ENCODE data around the gene FBXL13.
"Not testable (repeated sequence)": the region's sequence is repeated elsewhere in the genome, so short reads cannot be mapped to it uniquely, and the experiment has no call there.

Gene FBXL13

DNA sequence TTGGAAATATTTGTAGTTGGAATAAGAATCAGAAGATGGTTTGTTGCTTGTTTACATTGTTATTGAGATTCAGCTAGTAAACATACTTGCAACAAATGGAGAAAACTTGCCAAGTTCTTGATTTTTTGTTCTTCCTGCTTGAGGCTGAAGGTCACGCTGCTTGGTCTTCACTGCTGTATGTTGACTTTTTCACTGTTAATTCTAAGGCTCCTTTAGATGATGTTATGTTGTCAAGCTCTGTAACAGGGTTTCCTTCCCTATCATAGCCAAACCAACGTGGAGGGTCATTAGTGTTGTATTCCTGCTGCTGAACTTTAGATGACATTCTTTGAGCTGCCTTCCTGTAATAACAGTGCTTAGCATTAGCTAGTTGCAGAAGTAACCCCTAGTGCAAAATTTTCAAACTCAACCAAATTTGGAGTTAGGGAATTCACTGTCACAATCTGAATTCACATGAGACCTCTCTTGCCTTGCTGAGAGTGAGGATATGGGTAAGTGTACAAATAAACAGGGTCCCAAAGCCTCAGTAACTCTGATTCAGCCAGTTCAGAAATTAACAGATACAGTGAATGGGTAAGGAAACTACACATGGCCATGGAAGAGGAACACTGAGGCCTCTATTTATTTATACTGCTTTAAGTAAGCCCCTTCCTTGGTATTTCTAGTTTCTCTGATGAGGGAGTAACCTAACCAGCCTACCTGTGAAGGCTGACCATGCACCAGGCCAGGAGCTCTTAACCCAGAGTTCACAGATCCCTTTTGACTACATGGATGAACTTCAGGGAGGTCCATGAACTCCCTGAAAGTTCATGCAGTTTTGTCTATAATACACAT lies 261.2 kb downstream of the FBXL13 start:
- Histone ChIP-seq H3K4me3 (ENCODE audit: low read depth in 1 of 2, low read length in 1 of 2) (no peak overlapping the region), H3K9me3 (no peaks in the 10 kb centered on the region), H3K27me3 (no peaks in the 10 kb centered on the region), H3K4me1 (ENCODE audit: control insufficient read depth in 1 of 2, insufficient read depth in 1 of 2, low read depth in 1 of 2, low read length in 1 of 2) (peaks cover 0 to 4% of the 10 kb centered on the region in 2 experiments), H3K27ac (no peak overlapping the region), H3K36me3 (peaks cover 11% of the 10 kb centered on the region)
- TF ChIP-seq CTCF (IDR thresholded peaks at IDR 0.05): no peak

GRCh38 chr7:102811942-102812678 lies 262.5 kb downstream of the FBXL13 start:
- H3K36me3 ChIP-seq: peaks cover 11% of the 10 kb centered on the region
- H3K9me3 ChIP-seq: no peaks in the 10 kb centered on the region
- no peak overlapping the region for H3K27ac ChIP-seq
- no peak overlapping the region for H3K4me3 ChIP-seq (ENCODE audit: low read depth in 1 of 2, low read length in 1 of 2)
- H3K4me1 ChIP-seq (ENCODE audit: control insufficient read depth in 1 of 2, insufficient read depth in 1 of 2, low read depth in 1 of 2, low read length in 1 of 2): peaks cover 0 to 4% of the 10 kb centered on the region in 2 experiments
- H3K27me3 ChIP-seq: no peaks in the 10 kb centered on the region
- no peak for TF ChIP-seq CTCF (IDR thresholded peaks at IDR 0.05)

DNA sequence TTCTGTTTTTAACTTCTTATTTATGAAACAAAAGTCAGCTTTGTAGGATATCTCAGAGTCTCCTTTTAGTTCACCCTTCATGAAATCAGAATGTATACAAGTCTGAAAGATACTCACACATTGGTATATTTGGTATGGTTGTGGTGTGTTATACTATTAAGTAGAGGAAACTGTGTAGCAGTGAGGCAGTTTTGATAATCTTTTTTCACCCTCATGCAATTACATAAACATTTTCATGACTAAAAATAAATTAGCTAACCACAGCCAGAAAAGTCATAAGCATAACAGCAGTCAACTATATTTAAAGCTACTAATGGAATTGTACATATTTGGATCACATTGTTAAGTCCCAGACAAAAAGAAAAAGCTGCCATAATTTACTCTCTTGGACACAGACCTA lies 263.7 kb downstream of the FBXL13 start:
- H3K9me3 ChIP-seq: no peaks in the 10 kb centered on the region
- no peak overlapping the region for H3K4me3 ChIP-seq (ENCODE audit: low read depth in 1 of 2, low read length in 1 of 2)

GRCh38 chr7:102806613-102807012 lies 268.0 kb downstream of the FBXL13 start:
- Histone ChIP-seq H3K27me3 (no peaks in the 10 kb centered on the region), H3K4me3 (ENCODE audit: low read depth in 1 of 2, low read length in 1 of 2) (no peak overlapping the region), H3K4me1 (ENCODE audit: control insufficient read depth in 1 of 2, insufficient read depth in 1 of 2, low read depth in 1 of 2, low read length in 1 of 2) (no peaks in the 10 kb centered on the region), H3K27ac (no peak overlapping the region), H3K9me3 (no peaks in the 10 kb centered on the region), H3K36me3 (peaks cover 11% of the 10 kb centered on the region)
- no peak for TF ChIP-seq CTCF (IDR thresholded peaks at IDR 0.05)

More for the DNA sequence above, 263.7 kb downstream of the FBXL13 start:
- no peak overlapping the region for H3K27ac ChIP-seq
- H3K27me3 ChIP-seq: no peaks in the 10 kb centered on the region
- no peak for TF ChIP-seq CTCF (IDR thresholded peaks at IDR 0.05)
- H3K36me3 ChIP-seq: peaks cover 11% of the 10 kb centered on the region
- H3K4me1 ChIP-seq (ENCODE audit: control insufficient read depth in 1 of 2, insufficient read depth in 1 of 2, low read depth in 1 of 2, low read length in 1 of 2): peaks cover 0 to 4% of the 10 kb centered on the region in 2 experiments

GRCh38 chr7:102795987-102796595 lies 278.5 kb downstream of the FBXL13 start:
- H3K27me3 ChIP-seq; H3K9me3 ChIP-seq; H3K4me3 ChIP-seq (ENCODE audit: low read depth in 1 of 2, low read length in 1 of 2); H3K36me3 ChIP-seq; H3K4me1 ChIP-seq (ENCODE audit: control insufficient read depth in 1 of 2, insufficient read depth in 1 of 2, low read depth in 1 of 2, low read length in 1 of 2); H3K27ac ChIP-seq: not testable (repeated sequence)

- H3K27ac ChIP-seq, H3K27me3 ChIP-seq: not testable (repeated sequence)
These were observed 280.0 kb downstream of the FBXL13 start for GRCh38 chr7:102794567-102794966.

GRCh38 chr7:102791831-102792230 lies 282.8 kb downstream of the FBXL13 start:
- H3K4me3 ChIP-seq (ENCODE audit: low read depth in 1 of 2, low read length in 1 of 2); H3K4me1 ChIP-seq (ENCODE audit: control insufficient read depth in 1 of 2, insufficient read depth in 1 of 2, low read depth in 1 of 2, low read length in 1 of 2); H3K27me3 ChIP-seq; H3K36me3 ChIP-seq; H3K9me3 ChIP-seq; H3K27ac ChIP-seq: not testable (repeated sequence)

More at GRCh38 chr7:102794567-102794966, 280.0 kb downstream of the FBXL13 start:
- not testable (repeated sequence) for H3K36me3 ChIP-seq; H3K4me1 ChIP-seq (ENCODE audit: control insufficient read depth in 1 of 2, insufficient read depth in 1 of 2, low read depth in 1 of 2, low read length in 1 of 2); H3K4me3 ChIP-seq (ENCODE audit: low read depth in 1 of 2, low read length in 1 of 2); H3K9me3 ChIP-seq

DNA sequence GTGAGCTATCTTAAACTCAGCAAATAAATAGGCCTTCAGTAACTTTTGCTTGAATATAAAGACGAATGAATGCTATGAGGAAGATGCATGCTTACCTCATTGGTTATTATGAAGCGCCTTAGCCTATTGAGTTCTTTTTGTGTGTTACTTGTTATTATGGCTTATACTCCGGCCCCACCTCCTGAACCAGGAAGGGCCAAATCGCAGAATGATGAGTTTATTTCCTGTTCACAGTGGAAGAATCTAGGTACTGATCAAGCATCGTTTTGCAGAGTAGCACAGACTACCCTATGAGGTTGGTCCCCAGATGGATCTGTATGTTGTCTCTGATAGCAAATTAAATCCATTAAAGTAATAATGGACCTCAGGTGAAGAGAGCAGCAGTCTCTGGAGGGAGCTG lies 283.2 kb downstream of the FBXL13 start:
- H3K4me3 ChIP-seq (ENCODE audit: low read depth in 1 of 2, low read length in 1 of 2); H3K27ac ChIP-seq; H3K4me1 ChIP-seq (ENCODE audit: control insufficient read depth in 1 of 2, insufficient read depth in 1 of 2, low read depth in 1 of 2, low read length in 1 of 2); H3K27me3 ChIP-seq; H3K36me3 ChIP-seq; H3K9me3 ChIP-seq: not testable (repeated sequence)

DNA sequence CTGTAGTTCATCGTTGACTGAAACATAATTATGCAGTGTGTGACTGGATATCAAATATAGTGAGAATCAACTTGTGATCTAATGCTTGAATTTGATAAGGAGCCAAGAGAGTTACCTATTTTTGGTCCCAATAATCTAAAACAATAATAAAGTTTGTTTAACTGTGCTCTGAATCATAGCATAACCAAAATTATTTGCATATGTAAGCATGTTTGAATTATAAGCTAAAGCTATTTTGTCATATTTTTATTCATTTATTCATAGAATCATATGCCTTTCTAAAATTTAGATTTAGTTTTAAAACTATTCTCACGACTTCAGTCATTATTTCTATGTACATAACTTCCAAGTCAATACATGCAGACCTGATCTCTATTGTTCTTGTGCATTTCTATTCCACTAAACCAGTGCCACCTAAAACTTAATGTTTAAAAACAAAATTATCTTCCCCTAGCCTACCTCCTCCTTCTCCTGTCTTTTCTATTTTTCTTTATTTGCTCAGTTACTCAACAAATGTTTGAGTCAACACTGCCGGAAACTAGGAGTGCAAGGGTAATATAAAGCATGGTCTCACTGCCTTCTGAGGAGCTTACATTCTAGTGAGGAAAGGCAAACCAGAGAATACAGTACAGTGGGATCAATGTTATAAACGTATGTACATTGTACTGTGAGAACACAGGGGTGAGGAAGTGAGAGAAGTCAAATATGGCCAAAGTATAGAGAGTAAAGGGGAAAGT lies 284.1 kb downstream of the FBXL13 start:
- not testable (repeated sequence) for H3K4me3 ChIP-seq (ENCODE audit: low read depth in 1 of 2, low read length in 1 of 2); H3K27me3 ChIP-seq; H3K4me1 ChIP-seq (ENCODE audit: control insufficient read depth in 1 of 2, insufficient read depth in 1 of 2, low read depth in 1 of 2, low read length in 1 of 2); H3K27ac ChIP-seq; H3K36me3 ChIP-seq; H3K9me3 ChIP-seq
